SH-SY5Y (cell line): Measurements from ENCODE around the gene PLCD1.

Experiments used
- GATA2 ChIP-seq: IDR thresholded peaks from 2 replicates; pipeline ENCODE4 v1.6.1; 2011; ENCODE audit warnings: mild to moderate bottlenecking, low read depth, low read length
- GATA3 ChIP-seq: IDR thresholded peaks from 2 replicates; pipeline ENCODE4 v1.6.1; 2011; ENCODE audit warnings: low read depth, mild to moderate bottlenecking, low read length, moderate library complexity

GRCh38 chr3:37992271-37993066 is 37.0 kb downstream of the PLCD1 start:
- TF ChIP-seq GATA2 (no peak), GATA3 (no peak)
